MM.1S (cell line): ENCODE results near the gene CD58.

Experiments used
- DNase-seq: peaks from one replicate; pipeline ENCODE4 v3.0.0-alpha.2; 2015
- H2AFZ ChIP-seq: fragments of 300-600 bp; sonication (generic); 2 replicates; pipeline ENCODE4 v1.6.0; 2016; ENCODE audit warnings: antibody characterized with exemption, low read length
- H3F3A ChIP-seq: fragments of 300-600 bp; sonication (generic); 2 replicates; pipeline ENCODE4 v1.6.1; 2016; ENCODE audit warnings: mild to moderate bottlenecking, antibody characterized with exemption, low read length, moderate library complexity, mixed read lengths; ENCODE audit not compliant: insufficient read depth
- H3K27ac ChIP-seq: fragments of 300-600 bp; sonication (generic); 2 replicates; pipeline ENCODE4 v1.5.1; 2016; ENCODE audit warnings: mild to moderate bottlenecking, low read length
- H3K27me3 ChIP-seq: fragments of 300-600 bp; sonication (generic); replicated peaks from 2 replicates; pipeline ENCODE4 v1.6.0; 2016; ENCODE audit warnings: low read length; ENCODE audit not compliant: insufficient read depth
- H3K36me3 ChIP-seq: fragments of 300-600 bp; sonication (generic); replicated peaks from 2 replicates; pipeline ENCODE4 v1.6.1; 2016; ENCODE audit warnings: mild to moderate bottlenecking, low read length, mixed read lengths; ENCODE audit not compliant: insufficient read depth
- H3K4me1 ChIP-seq: fragments of 300-600 bp; sonication (generic); 2 replicates; pipeline ENCODE4 v1.6.1; 2016; ENCODE audit warnings: low read length, mixed read lengths
- H3K4me2 ChIP-seq: fragments of 300-600 bp; sonication (generic); 2 replicates; pipeline ENCODE4 v1.6.0; 2016; ENCODE audit warnings: low read depth, low read length
- H3K4me3 ChIP-seq: fragments of 300-600 bp; sonication (generic); 2 replicates; pipeline ENCODE4 v1.5.1; 2016; ENCODE audit warnings: low read length, mixed read lengths
- H3K79me2 ChIP-seq: fragments of 300-600 bp; sonication (generic); 2 replicates; pipeline ENCODE4 v1.6.1; 2016; ENCODE audit warnings: mixed run types, low read length, mixed read lengths
- H3K9ac ChIP-seq: fragments of 300-600 bp; sonication (generic); 2 replicates; pipeline ENCODE4 v1.6.1; 2016; ENCODE audit warnings: low read length, mixed read lengths
- H3K9me2 ChIP-seq: fragments of 300-600 bp; sonication (generic); replicated peaks from 2 replicates; pipeline ENCODE4 v1.6.1; 2016; ENCODE audit warnings: mild to moderate bottlenecking, low read length, mixed read lengths; ENCODE audit not compliant: insufficient read depth
- H3K9me3 ChIP-seq: fragments of 300-600 bp; sonication (generic); replicated peaks from 2 replicates; pipeline ENCODE4 v1.6.1; 2016; ENCODE audit warnings: mild to moderate bottlenecking, low read length, mixed read lengths; ENCODE audit not compliant: insufficient read depth
- H4K20me1 ChIP-seq: fragments of 300-600 bp; sonication (generic); 2 replicates; pipeline ENCODE4 v1.6.1; 2016; ENCODE audit warnings: mild to moderate bottlenecking, low read length, moderate library complexity, mixed read lengths; ENCODE audit not compliant: insufficient read depth
- EZH2 ChIP-seq: fragments of 300-600 bp; sonication (generic); optimal IDR thresholded peaks from 2 replicates; pipeline ENCODE3; 2017; ENCODE audit warnings: low read depth, mild to moderate bottlenecking, antibody characterized with exemption, low read length, mixed read lengths
- EZH2phosphoT487 ChIP-seq: fragments of 300-600 bp; sonication (generic); IDR thresholded peaks from 2 replicates; pipeline ENCODE4 v1.6.1; 2018; ENCODE audit warnings: antibody characterized with exemption, low read length
- TF ChIP-seq, protein P1 (sequence below): fragments of 300-600 bp; sonication (generic); IDR thresholded peaks from 2 replicates; pipeline ENCODE4 v1.5.1; 2016; ENCODE audit warnings: antibody characterized with exemption, low read length, mixed read lengths

CD58 gene

DNA sequence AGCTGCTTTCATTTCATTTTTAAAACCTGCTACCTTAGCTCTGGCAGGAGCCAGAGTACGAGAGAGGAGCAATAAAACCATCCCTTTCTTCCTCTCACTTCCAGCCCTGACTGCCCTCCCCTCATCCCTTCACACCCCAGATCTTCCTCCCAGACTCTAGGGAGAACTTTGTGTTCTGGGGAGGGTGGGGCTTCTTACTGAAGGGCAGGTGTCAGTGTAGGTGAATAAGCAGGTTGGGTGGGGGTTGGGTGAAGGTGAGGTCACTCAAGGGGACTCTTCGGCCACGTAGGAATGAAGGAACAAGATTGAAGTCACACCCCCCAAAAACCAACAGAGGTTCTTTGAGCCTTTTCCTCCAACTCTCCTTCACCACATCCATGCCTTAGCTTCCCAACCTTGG is 88.9 kb downstream of the CD58 start:
- no peak overlapping the region for H3K4me2 ChIP-seq
- TF ChIP-seq, protein P1, sequence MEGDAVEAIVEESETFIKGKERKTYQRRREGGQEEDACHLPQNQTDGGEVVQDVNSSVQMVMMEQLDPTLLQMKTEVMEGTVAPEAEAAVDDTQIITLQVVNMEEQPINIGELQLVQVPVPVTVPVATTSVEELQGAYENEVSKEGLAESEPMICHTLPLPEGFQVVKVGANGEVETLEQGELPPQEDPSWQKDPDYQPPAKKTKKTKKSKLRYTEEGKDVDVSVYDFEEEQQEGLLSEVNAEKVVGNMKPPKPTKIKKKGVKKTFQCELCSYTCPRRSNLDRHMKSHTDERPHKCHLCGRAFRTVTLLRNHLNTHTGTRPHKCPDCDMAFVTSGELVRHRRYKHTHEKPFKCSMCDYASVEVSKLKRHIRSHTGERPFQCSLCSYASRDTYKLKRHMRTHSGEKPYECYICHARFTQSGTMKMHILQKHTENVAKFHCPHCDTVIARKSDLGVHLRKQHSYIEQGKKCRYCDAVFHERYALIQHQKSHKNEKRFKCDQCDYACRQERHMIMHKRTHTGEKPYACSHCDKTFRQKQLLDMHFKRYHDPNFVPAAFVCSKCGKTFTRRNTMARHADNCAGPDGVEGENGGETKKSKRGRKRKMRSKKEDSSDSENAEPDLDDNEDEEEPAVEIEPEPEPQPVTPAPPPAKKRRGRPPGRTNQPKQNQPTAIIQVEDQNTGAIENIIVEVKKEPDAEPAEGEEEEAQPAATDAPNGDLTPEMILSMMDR: no peak
- no peak for TF ChIP-seq EZH2phosphoT487
- no peak for TF ChIP-seq EZH2
- H3K9me3 ChIP-seq: no peaks in the 10 kb centered on the region
- no peaks in the 10 kb centered on the region for H3K27me3 ChIP-seq
- no peak overlapping the region for H3K9ac ChIP-seq
- no peak overlapping the region for H3K27ac ChIP-seq
- H2AFZ ChIP-seq: no peak overlapping the region
- no peak for DNase-seq
- H4K20me1 ChIP-seq: no peaks in the 10 kb centered on the region
- H3K4me3 ChIP-seq: no peak overlapping the region
- no peaks in the 10 kb centered on the region for H3K9me2 ChIP-seq
- no peaks in the 10 kb centered on the region for H3K36me3 ChIP-seq
- no peaks in the 10 kb centered on the region for H3K4me1 ChIP-seq
- no peaks in the 10 kb centered on the region for H3K79me2 ChIP-seq
- H3F3A ChIP-seq: no peaks in the 10 kb centered on the region

DNA sequence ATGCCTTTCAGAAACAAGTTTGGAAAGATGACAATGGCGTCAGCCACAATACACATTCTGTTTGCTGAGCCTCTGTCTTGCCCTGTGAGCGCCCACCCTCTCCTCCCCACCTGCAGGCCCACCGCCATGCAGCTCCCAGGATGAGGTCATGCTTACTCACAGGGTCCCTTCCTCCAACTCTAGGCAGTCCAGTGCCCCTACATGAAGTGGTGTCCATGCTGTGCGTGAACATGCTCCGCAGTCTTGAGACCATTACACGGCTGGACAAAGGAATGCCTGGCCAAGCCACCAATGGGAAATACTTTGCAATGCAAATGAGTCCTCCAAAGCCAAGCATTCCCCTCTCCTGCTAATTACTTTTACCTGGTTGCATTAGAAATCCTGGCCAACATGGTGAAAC is 92.2 kb downstream of the CD58 start:
- Histone ChIP-seq H3K4me3 (no peak overlapping the region), H3K9ac (no peak overlapping the region), H3K27ac (no peak overlapping the region), H3K79me2 (no peaks in the 10 kb centered on the region), H2AFZ (no peak overlapping the region), H3K4me2 (no peak overlapping the region), H3K9me3 (no peaks in the 10 kb centered on the region), H4K20me1 (no peaks in the 10 kb centered on the region), H3K9me2 (no peaks in the 10 kb centered on the region), H3K27me3 (no peaks in the 10 kb centered on the region), H3K4me1 (no peaks in the 10 kb centered on the region), H3F3A (no peaks in the 10 kb centered on the region), H3K36me3 (no peaks in the 10 kb centered on the region)
- DNase-seq: no peak
- TF ChIP-seq, protein P1: no peak
- TF ChIP-seq EZH2: no peak
- no peak for TF ChIP-seq EZH2phosphoT487

DNA sequence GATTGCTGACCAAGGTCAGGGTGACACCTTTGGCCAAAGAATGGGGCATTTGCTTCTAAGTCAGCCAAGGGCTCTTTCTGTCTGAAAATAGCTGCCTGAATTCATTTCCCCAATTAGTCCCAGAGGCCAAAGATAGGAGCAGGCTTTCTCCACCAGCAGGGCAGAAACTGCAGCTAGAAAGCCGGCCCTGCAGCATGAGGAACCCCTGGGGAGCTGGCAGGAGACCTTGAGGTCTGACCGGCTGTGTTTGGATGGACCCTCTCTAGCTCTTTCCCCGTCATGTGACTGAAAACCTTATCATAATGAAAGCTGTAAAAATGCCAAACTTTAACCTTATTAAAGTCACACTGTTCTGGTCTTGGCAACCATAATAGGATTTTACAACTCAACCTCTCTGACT is 93.4 kb downstream of the CD58 start:
- H3F3A ChIP-seq: no peaks in the 10 kb centered on the region
- H3K27me3 ChIP-seq: no peaks in the 10 kb centered on the region
- no peak overlapping the region for H3K4me3 ChIP-seq
- H4K20me1 ChIP-seq: no peaks in the 10 kb centered on the region
- TF ChIP-seq, protein P1: no peak
- TF ChIP-seq EZH2phosphoT487 (no peak), EZH2 (no peak)
- H3K4me1 ChIP-seq: no peaks in the 10 kb centered on the region
- H2AFZ ChIP-seq: no peak overlapping the region
- no peak overlapping the region for H3K9ac ChIP-seq
- no peak overlapping the region for H3K27ac ChIP-seq
- no peaks in the 10 kb centered on the region for H3K9me2 ChIP-seq
- no peak overlapping the region for H3K4me2 ChIP-seq
- H3K36me3 ChIP-seq: no peaks in the 10 kb centered on the region
- DNase-seq: no peak
- H3K9me3 ChIP-seq: no peaks in the 10 kb centered on the region
- no peaks in the 10 kb centered on the region for H3K79me2 ChIP-seq
